ENCODE results near the gene ATP12A.

The ATP12A gene

GRCh38 chr13:24738366-24738847 lies 58.2 kb downstream of the ATP12A start:
- no peak for DNase-seq

GRCh38 chr13:24740014-24740890 lies 60.0 kb downstream of the ATP12A start:
- DNase-seq: no peak

- DNase-seq: no peak
Measured at GRCh38 chr13:24741016-24741662, 60.9 kb downstream of the ATP12A start.

GRCh38 chr13:24741791-24742190 lies 61.6 kb downstream of the ATP12A start:
- DNase-seq: no peak

- DNase-seq: no peak
Measured at GRCh38 chr13:24742294-24742693, 62.1 kb downstream of the ATP12A start.

- DNase-seq: no peak
Measured at GRCh38 chr13:24742977-24743376, 62.8 kb downstream of the ATP12A start.

GRCh38 chr13:24744247-24744646 lies 64.0 kb downstream of the ATP12A start:
- DNase-seq: no peak

GRCh38 chr13:24745516-24745860 lies 65.3 kb downstream of the ATP12A start:
- no peak for DNase-seq

GRCh38 chr13:24745861-24746617 lies 65.8 kb downstream of the ATP12A start:
- DNase-seq: no peak

GRCh38 chr13:24746618-24747247 lies 66.5 kb downstream of the ATP12A start:
- no peak for DNase-seq

GRCh38 chr13:24747248-24748060 lies 67.2 kb downstream of the ATP12A start:
- DNase-seq: no peak

- no peak for DNase-seq
Measured at GRCh38 chr13:24748061-24748400, 67.8 kb downstream of the ATP12A start.

- DNase-seq: no peak
Measured at GRCh38 chr13:24759197-24759596, 79.0 kb downstream of the ATP12A start.
